Stimulated activated CD8-positive, alpha-beta memory T cell treated with anti-CD3 and anti-CD28 coated beads, Interleukin-2, amount 100 ng/mL, for 48 hours (primary cell): ENCODE results near the gene MBNL1.
"Not testable (repeated sequence)": the region's sequence is repeated elsewhere in the genome, so short reads cannot be mapped to it uniquely, and the experiment has no call there.

Experiments
- DNase-seq, 2 donors: peaks; one replicate each; pipeline ENCODE4 v3.0.0-alpha.2; 2020; ENCODE audit warnings: low read depth in 2 of 2

Gene MBNL1

GRCh38 chr3:152319831-152320617 lies 51.3 kb downstream of the MBNL1 start:
- no peak for DNase-seq

DNA sequence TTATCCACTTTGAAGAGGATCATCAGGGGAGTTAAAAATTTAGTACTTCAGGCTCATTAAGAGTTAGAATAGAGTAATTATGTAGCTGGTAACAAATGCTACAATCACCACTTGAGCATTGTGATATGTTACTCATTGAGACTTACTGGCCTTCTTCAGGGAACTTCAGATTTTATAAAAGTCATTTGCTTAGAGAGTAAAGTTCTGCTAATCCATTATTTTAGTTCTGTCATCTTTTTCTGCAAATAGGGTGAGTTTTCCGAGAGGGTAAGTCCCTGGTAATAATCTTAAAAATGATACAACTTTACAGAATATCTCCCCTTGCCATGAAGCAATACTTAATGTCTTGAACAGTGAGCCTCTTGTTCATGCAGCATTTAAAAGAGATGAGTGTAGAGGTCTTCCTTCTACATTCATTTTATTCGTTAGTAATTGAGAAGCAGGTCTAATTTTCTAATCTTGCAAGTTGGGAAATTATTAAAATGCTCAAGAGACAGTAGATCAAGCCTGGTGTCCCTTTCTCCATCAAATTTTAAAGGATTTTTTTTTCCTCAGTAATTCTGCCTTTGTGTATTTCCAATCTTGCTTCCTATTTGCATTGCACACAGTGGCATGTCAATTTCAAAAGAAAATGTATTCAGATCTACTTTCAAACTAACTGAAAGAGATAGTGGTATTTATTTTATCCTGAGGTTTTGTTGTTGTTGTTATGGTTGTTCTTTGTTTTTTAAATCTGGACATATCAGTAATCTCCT lies 52.6 kb downstream of the MBNL1 start:
- DNase-seq: no peak

GRCh38 chr3:152321955-152322377 lies 53.2 kb downstream of the MBNL1 start:
- DNase-seq: no peak

GRCh38 chr3:152322756-152323155 lies 54.0 kb downstream of the MBNL1 start:
- DNase-seq: no peak

- DNase-seq: no peak
These were observed 55.1 kb downstream of the MBNL1 start for GRCh38 chr3:152323834-152324233.

- DNase-seq: no peak
These were observed 56.4 kb downstream of the MBNL1 start for GRCh38 chr3:152325136-152325535.

DNA sequence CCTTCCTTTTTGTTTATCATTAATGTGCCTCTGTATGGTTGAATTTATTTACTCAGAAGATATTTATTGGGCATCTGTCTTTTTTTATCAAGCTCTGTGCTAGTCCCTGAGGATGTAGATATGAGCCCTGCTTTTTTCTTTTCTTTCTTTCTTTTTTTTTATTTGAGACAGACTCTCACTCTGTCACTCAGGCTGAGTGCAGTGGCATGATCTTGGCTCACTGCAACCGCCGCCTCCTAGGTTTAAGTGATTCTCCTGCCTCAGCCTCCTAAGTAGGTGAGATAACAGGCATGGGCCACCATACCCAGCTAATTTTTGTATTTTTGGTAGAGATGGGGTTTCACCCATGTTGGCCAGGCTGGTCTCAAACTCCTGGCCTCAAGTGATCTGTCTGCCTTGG lies 58.5 kb downstream of the MBNL1 start:
- DNase-seq: no peak

GRCh38 chr3:152328841-152329240 lies 60.1 kb downstream of the MBNL1 start:
- no peak for DNase-seq

GRCh38 chr3:152330559-152330958 lies 61.8 kb downstream of the MBNL1 start:
- no peak for DNase-seq

DNA sequence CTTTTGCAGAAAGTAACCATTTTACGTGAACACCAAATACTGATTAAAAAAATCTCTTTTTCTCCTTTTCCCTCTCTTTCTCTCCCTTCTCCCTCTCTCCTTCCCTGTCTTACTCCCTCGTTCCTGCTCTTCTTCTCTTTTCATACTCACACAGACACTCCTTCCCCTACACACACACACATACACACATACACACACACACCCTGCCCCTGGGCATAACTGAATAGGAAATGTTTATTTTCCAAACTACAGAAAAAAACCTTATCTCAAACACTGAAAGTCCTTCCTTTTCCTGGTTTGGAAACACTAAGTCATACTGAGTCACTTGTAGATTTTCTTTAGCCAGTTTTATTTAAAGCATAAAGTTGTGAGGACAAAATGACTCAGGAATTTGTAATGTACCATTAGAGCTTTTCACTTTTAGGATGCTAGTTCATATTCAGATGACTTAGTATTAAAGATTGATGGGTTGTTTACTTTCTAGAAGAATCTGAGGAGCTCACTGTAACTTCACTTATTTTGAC lies 62.4 kb downstream of the MBNL1 start:
- no peak for DNase-seq

DNA sequence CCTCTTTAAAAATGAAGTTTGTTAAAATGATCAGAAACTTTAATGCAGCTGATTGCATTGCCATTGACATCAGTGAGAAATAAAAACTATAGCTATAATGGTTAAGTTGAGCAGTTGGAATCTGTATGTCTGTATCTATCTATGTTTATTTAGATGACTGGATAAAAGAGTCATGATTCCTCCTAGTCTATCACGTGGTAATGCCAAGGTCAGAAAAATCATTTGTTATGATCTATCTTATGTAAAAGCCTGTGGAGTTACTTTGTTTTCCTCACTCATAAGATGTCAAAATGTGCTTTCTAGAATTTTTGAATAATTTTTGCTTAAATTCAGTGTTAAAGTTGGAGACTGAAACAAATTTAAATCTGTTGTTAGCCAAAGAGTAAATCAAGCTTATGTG lies 63.3 kb downstream of the MBNL1 start:
- no peak for DNase-seq

GRCh38 chr3:152333928-152334327 lies 65.2 kb downstream of the MBNL1 start:
- DNase-seq: no peak

GRCh38 chr3:152334761-152335160 lies 66.0 kb downstream of the MBNL1 start:
- DNase-seq: no peak

- no peak for DNase-seq
These were observed 66.5 kb downstream of the MBNL1 start for GRCh38 chr3:152335273-152335672.

GRCh38 chr3:152337337-152337736 lies 68.6 kb downstream of the MBNL1 start:
- DNase-seq: not testable (repeated sequence)

GRCh38 chr3:152338159-152338720 lies 69.5 kb downstream of the MBNL1 start:
- no peak for DNase-seq

- no peak for DNase-seq
These were observed 71.3 kb downstream of the MBNL1 start for GRCh38 chr3:152339881-152340505.

DNA sequence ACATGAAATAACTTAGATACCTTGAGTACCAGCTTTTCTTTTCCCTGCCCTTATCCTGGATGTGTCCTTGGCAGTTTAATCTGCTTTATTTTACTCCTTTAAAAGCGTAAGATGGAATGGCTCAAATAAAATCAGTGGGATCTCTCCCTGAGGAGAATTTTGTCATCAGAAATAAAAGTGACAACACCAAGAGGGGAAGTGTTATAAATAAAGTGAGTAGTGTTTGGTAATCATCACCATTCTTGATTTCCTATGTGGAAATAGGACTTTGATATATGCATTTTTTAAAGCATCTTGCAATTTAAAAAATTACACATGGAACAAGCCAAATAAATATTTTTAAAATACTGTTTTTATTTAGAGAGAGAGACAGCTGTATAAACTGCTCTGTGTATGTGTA lies 76.5 kb downstream of the MBNL1 start:
- no peak for DNase-seq

- no peak for DNase-seq
These were observed 77.3 kb downstream of the MBNL1 start for GRCh38 chr3:152346058-152346457.

GRCh38 chr3:152346740-152347139 lies 78.0 kb downstream of the MBNL1 start:
- DNase-seq: no peak

DNA sequence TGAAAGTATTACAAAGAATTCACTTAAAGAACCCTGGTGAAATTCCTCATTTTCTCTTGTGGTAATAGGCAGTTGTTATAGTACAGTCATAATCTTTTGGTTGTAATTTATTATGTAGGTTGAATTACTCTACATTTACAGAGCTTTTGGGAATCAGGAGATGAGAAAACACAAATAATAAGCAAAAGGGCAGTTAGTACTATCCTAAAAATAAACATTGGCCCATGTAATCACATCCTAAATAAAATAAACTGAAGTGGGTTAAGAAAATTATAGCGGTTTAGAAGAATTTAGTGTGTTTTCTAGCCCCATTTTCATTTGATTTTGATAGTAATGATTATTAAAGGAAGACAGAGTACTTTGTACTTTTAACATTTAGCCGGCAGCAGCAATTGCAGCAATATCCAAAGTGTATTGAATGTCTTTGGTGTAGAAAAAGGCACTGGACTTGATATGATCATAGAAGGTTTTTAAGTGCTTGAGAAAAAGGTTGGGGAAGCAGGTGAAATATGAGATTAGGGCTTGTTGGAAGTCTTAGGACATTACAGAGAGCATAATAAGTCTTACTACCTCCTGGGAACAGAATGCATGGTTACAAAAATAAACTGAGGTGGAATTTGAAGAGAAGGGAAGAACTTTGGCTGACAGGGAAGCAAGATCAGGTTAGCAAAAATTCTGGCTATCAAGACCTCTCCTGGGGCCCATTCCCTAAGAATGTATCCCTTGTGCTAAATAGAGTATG lies 79.9 kb downstream of the MBNL1 start:
- DNase-seq: no peak
